HepG2 (cell line): ENCODE measurements around the gene PIGBOS1. TPM values are rescaled to one million over a fixed set of nuclear protein-coding genes. Genes with fewer than 3 reads are reported as not detected.

Experiments
- ARNTL ChIP-seq: sonication (generic); formaldehyde crosslinking; IDR thresholded peaks from 2 replicates; pipeline ENCODE4 v1.4.0; 2020; ENCODE audit warnings: mild to moderate bottlenecking, missing genetic modification reagents
- FOXP1 ChIP-seq, 2 experiments: fragments of 450-650 bp in 1 of 2; IDR thresholded peaks; 2 replicates each; pipeline ENCODE4 v1.6.1; 2017 to 2018; ENCODE audit warnings: antibody characterized with exemption in 1 of 2
- GABPA ChIP-seq, 2 experiments: IDR thresholded peaks; 2 replicates each; pipeline ENCODE4 v1.6.1; 2011 to 2016; ENCODE audit warnings: low read depth in 2 of 2, low read length in 1 of 2, missing biosample characterization in 1 of 2, missing genetic modification characterization in 1 of 2
- GLI4 ChIP-seq: sonication (generic); formaldehyde crosslinking; IDR thresholded peaks from 2 replicates; pipeline ENCODE4 v1.5.1; 2020; ENCODE audit warnings: missing genetic modification reagents, mild to moderate bottlenecking, moderate library complexity, borderline replicate concordance
- HDAC1 ChIP-seq: sonication (generic); formaldehyde crosslinking; IDR thresholded peaks from 2 replicates; pipeline ENCODE4 v1.5.1; 2020; ENCODE audit warnings: mild to moderate bottlenecking, missing genetic modification reagents
- HES4 ChIP-seq: sonication (generic); formaldehyde crosslinking; IDR thresholded peaks from 2 replicates; pipeline ENCODE4 v1.9.0; 2021; ENCODE audit warnings: mild to moderate bottlenecking, missing genetic modification reagents, borderline replicate concordance
- HNF4G ChIP-seq, 2 experiments: sonication (generic) in 1 of 2; formaldehyde crosslinking in 1 of 2; IDR thresholded peaks; 2 replicates each; pipeline versions ENCODE4 v1.4.0 to v1.6.1; 2011 to 2020; ENCODE audit warnings: borderline replicate concordance in 2 of 2, low read depth in 2 of 2, mild to moderate bottlenecking in 2 of 2, low read length in 1 of 2, missing genetic modification reagents in 1 of 2, moderate library complexity in 1 of 2
- MIER3 ChIP-seq: IDR thresholded peaks from 2 replicates; pipeline ENCODE4 v1.6.1; 2016; ENCODE audit warnings: missing compliant biosample characterization, borderline replicate concordance
- NR3C1 ChIP-seq: sonication (generic); formaldehyde crosslinking; IDR thresholded peaks from 2 replicates; pipeline ENCODE4 v1.4.0; 2020; ENCODE audit warnings: missing genetic modification reagents
- RBAK ChIP-seq: sonication (generic); formaldehyde crosslinking; IDR thresholded peaks from 2 replicates; pipeline ENCODE4 v1.5.1; 2020; ENCODE audit warnings: mild to moderate bottlenecking, missing genetic modification reagents
- SOX5 ChIP-seq: IDR thresholded peaks from 2 replicates; pipeline ENCODE4 v1.6.1; 2016; ENCODE audit warnings: borderline replicate concordance
- SRY ChIP-seq: sonication (generic); formaldehyde crosslinking; IDR thresholded peaks from 2 replicates; pipeline ENCODE4 v1.8.0; 2022; ENCODE audit warnings: mild to moderate bottlenecking, missing genetic modification reagents
- SSRP1 ChIP-seq: IDR thresholded peaks from 2 replicates; pipeline ENCODE4 v1.6.1; 2016; ENCODE audit warnings: control low read depth
- TRIM22 ChIP-seq: fragments of 450-650 bp; IDR thresholded peaks from 2 replicates; pipeline ENCODE4 v1.6.1; 2017
- ZBTB42 ChIP-seq: sonication (generic); formaldehyde crosslinking; IDR thresholded peaks from 2 replicates; pipeline ENCODE4 v1.5.0; 2020; ENCODE audit warnings: mild to moderate bottlenecking, missing genetic modification reagents
- ZMAT3 ChIP-seq: sonication (generic); formaldehyde crosslinking; conservative IDR thresholded peaks from 2 replicates; pipeline ENCODE4 v1.7.0; 2021; ENCODE audit warnings: missing genetic modification reagents
- ZNF224 ChIP-seq: sonication (generic); formaldehyde crosslinking; IDR thresholded peaks from 2 replicates; pipeline ENCODE4 v1.5.0; 2020; ENCODE audit warnings: mild to moderate bottlenecking, missing genetic modification reagents
- ZNF430 ChIP-seq: sonication (generic); formaldehyde crosslinking; IDR thresholded peaks from 2 replicates; pipeline ENCODE4 v1.9.0; 2021; ENCODE audit warnings: mild to moderate bottlenecking, missing genetic modification reagents
- ZNF574 ChIP-seq: sonication (generic); formaldehyde crosslinking; IDR thresholded peaks from 2 replicates; pipeline ENCODE4 v1.4.0; 2020; ENCODE audit warnings: missing genetic modification reagents
- ZSCAN20 ChIP-seq: sonication (generic); formaldehyde crosslinking; IDR thresholded peaks from 2 replicates; pipeline ENCODE4 v1.4.0; 2020; ENCODE audit warnings: missing genetic modification reagents, mild to moderate bottlenecking, borderline replicate concordance
- polyA plus RNA-seq, 8 experiments: library from polyadenylated mRNA; depleted of rRNA in 3 of 8; stranded (reverse) in 7 of 8; unstranded in 1 of 8; fragments of >200 nt; fragmentation: Illumina TruSeq in 4 of 8; extraction: Trizol in 4 of 8; gene quantifications; 2 replicates each; pipeline versions ENCODE4 v1.2.1 to v1.2.3, GENCODE V29; 2011 to 2016; ENCODE audit warnings: low read depth in 4 of 8, missing spikeins in 1 of 8, mixed read lengths in 1 of 8; ENCODE audit not compliant: insufficient read depth in 1 of 8
- total RNA-seq, 5 experiments: library from RNA; depleted of rRNA; stranded (reverse); fragments of >200 nt; fragmentation: Illumina TruSeq; extraction: Trizol; gene quantifications; 2 replicates each; pipeline ENCODE4 v1.2.3, GENCODE V29; 2016; ENCODE audit warnings: low read depth in 1 of 5
- TF ChIP-seq, protein P1 (sequence below): fragments of 450-650 bp; IDR thresholded peaks from 2 replicates; pipeline ENCODE4 v1.6.1; 2016
- TF ChIP-seq, protein P2 (sequence below): sonication (generic); formaldehyde crosslinking; IDR thresholded peaks from 2 replicates; pipeline ENCODE4 v1.4.0; 2020; ENCODE audit warnings: missing genetic modification reagents, borderline replicate concordance

Gene PIGBOS1
- total and polyA plus RNA-seq, 2 of the 13 experiments (the other 11 are each of a cell fraction or from before 2014, with no cell fraction given): 14.8 to 22.1 TPM

- TF ChIP-seq, protein P1, sequence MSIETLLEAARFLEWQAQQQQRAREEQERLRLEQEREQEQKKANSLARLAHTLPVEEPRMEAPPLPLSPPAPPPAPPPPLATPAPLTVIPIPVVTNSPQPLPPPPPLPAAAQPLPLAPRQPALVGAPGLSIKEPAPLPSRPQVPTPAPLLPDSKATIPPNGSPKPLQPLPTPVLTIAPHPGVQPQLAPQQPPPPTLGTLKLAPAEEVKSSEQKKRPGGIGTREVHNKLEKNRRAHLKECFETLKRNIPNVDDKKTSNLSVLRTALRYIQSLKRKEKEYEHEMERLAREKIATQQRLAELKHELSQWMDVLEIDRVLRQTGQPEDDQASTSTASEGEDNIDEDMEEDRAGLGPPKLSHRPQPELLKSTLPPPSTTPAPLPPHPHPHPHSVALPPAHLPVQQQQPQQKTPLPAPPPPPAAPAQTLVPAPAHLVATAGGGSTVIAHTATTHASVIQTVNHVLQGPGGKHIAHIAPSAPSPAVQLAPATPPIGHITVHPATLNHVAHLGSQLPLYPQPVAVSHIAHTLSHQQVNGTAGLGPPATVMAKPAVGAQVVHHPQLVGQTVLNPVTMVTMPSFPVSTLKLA: no peak
- TF ChIP-seq RBAK (CRISPR knock-in tag) (no peak), HNF4G (IDR thresholded peaks at IDR 0.05; ENCODE audit: borderline replicate concordance, low read depth, low read length) (no peak), HNF4G (CRISPR knock-in tag; IDR thresholded peaks at IDR 0.05; ENCODE audit: borderline replicate concordance, low read depth) (no peak), ZBTB42 (CRISPR knock-in tag) (no peak), SSRP1 (CRISPR knock-in tag) (no peak), ZNF224 (0 out of 2 replicates have a peak, but pooled peaks have one; percentile 46), SRY (CRISPR knock-in tag) (no peak), MIER3 (CRISPR knock-in tag) (no peak), HES4 (0 out of 2 replicates have a peak, but pooled peaks have one; percentile 14), FOXP1 (IDR thresholded peaks at IDR 0.05) (no peak), FOXP1 (CRISPR knock-in tag; IDR thresholded peaks at IDR 0.05) (no peak), ZMAT3 (CRISPR knock-in tag) (peak; percentile 28; the same call in 1 of the 2 replicates), TRIM22 (no peak), ZSCAN20 (CRISPR knock-in tag) (peak; percentile 77; the same call in 1 of the 2 replicates), ZNF574 (peak; percentile 42), HDAC1 (CRISPR knock-in tag) (0 out of 2 replicates have a peak, but pooled peaks have one; percentile 2), ARNTL (CRISPR knock-in tag) (no peak), ZNF430 (CRISPR knock-in tag) (peak; percentile 74; the same call in 1 of the 2 replicates), GABPA (IDR thresholded peaks at IDR 0.05; ENCODE audit: low read depth, low read length) (no peak; the same call in 1 of the 2 replicates), GABPA (CRISPR knock-in tag; IDR thresholded peaks at IDR 0.05; ENCODE audit: low read depth) (peak; percentile 26; the same call in 1 of the 2 replicates), NR3C1 (CRISPR knock-in tag) (no peak), GLI4 (CRISPR knock-in tag) (0 out of 2 replicates have a peak, but pooled peaks have one; percentile 19), SOX5 (CRISPR knock-in tag) (no peak)
- TF ChIP-seq, protein P2, sequence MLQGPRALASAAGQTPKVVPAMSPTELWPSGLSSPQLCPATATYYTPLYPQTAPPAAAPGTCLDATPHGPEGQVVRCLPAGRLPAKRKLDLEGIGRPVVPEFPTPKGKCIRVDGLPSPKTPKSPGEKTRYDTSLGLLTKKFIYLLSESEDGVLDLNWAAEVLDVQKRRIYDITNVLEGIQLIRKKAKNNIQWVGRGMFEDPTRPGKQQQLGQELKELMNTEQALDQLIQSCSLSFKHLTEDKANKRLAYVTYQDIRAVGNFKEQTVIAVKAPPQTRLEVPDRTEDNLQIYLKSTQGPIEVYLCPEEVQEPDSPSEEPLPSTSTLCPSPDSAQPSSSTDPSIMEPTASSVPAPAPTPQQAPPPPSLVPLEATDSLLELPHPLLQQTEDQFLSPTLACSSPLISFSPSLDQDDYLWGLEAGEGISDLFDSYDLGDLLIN (CRISPR knock-in tag): 0 out of 2 replicates have a peak, but pooled peaks have one; percentile 27
These were observed 29.0 kb downstream of the PIGBOS1 start, which contains the start of gene RAB27A (continued) for GRCh38 chr15:55289746-55290527.
